GM18526 (cell line): ENCODE data around the gene HPS3.

Source experiments
- POLR2A ChIP-seq: IDR thresholded peaks from 3 replicates; pipeline ENCODE4 v1.6.1; 2011; ENCODE audit not compliant: insufficient read length; ENCODE audit errors: extremely low read depth

Gene HPS3

DNA sequence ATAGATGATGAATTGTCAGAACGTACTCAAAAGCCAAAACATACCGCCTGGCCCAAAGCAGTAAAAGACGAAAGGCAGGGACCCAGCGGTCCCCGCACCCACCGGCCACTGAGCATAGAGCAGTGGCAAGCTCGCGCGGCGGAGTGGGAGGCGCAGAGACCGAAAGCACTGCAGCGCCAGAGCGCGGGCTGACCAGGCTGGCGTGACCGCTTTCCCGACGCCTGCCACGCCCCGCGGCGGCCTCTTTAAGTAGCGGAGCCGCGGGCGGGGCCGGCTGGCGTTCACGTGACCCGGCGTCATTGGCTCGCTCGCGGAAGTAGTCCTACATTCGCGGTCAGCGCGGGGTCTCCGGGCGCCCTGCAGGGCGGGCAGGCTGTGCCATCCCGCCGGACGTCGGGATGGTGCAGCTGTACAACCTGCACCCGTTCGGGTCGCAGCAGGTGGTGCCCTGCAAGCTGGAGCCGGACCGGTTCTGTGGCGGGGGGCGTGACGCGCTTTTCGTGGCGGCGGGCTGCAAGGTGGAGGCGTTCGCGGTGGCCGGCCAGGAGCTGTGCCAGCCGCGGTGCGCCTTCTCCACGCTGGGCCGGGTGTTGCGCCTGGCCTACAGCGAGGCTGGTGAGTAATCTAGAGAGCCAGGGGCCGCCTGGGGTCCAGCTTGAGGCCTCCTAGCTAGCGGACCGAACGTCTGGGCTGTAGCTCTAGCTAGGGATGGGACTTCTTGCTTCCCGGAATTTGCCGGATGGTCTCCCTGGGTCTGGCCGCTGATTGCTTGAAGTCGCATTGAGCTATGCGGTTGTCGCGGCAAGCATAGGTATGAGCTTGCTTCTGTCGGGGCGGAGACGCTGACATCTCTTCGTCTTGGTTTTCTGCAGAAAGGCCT, at the start of gene HPS3:
Gene HPS3, plus strand, starts transcription at position 313 of the 880 bp plus-strand sequence. Its CDS starts 86 bp downstream, at position 399.
- TF ChIP-seq POLR2A = peak; percentile 95

DNA sequence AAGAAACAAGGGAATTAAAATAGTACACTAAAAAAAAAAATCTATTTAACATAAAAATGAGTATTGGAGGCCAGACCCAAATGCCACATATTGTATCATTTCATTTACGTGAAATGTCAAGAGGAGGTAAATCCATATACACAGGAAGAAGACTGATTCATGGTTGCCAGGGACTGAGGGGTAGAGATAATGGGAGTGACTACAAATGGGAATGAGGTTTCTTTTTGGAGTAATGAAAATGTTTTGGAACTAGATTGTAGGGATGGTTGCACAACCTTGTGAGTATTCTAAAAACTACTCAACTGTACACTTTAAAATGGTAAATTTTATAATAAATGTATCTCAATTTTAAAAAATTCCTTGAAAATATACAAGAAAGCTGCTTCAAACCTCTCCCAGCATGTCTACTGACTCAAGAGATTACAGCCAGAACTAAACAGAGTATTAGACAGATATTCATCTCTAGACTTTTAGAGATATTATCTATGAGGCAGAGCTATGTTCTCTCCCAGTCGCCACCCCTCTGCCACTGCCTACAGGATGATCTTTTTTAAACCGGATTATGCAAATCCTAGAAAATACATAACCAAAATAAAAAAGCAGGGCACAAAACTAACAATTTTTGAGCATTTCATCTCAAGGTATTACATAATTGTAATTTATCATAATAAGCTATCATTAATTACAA, 49.3 kb upstream of the HPS3 start:
- TF ChIP-seq POLR2A = no peak

DNA sequence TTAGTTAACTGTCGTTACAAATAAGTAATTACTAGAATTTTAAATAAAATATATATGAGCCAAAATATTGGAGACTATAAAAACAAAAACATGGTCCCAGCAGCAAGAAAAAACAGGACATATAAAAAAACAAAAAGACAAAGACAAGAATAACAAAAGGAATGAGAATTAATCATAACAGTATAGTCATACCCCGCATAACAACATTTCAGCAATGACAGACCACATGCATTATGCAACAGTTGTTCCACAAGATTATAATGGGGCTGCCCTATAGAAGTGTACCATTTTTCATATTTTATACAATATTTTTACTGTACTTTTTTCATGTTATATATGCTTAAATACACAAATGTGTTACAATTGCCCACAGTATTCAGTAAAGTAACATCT, 48.7 kb upstream of the HPS3 start:
- no peak for TF ChIP-seq POLR2A

DNA sequence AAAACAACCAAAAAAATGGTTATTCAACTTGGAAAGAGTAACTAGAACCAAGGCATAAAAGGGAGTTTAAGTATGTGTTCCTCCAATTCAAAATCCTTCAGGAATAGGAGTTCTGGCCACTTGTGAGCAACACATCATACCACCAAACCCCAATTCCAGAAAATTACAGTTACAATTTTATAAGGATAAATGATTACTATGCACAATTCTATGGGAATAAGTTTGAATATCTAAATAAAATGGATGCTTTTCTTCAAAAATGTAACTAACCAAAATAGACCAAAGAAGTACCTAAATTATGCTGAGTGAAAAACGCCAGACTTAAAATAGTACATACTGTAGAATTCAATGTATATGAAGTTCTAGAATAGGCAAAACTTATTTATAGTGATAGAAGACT, 47.7 kb upstream of the HPS3 start:
- TF ChIP-seq POLR2A = no peak

- TF ChIP-seq POLR2A = no peak
These were observed 43.6 kb upstream of the HPS3 start for GRCh38 chr3:149085828-149086231.

- TF ChIP-seq POLR2A = peak; percentile 65
These were observed 43.0 kb upstream of the HPS3 start, which contains the start of gene HLTF for GRCh38 chr3:149086232-149086988. Gene HLTF, minus strand, starts transcription at chr3:149086533. Its CDS starts 197 bp downstream, at chr3:149086336.

GRCh38 chr3:149087208-149087607, 42.2 kb upstream of the HPS3 start:
- no peak for TF ChIP-seq POLR2A

DNA sequence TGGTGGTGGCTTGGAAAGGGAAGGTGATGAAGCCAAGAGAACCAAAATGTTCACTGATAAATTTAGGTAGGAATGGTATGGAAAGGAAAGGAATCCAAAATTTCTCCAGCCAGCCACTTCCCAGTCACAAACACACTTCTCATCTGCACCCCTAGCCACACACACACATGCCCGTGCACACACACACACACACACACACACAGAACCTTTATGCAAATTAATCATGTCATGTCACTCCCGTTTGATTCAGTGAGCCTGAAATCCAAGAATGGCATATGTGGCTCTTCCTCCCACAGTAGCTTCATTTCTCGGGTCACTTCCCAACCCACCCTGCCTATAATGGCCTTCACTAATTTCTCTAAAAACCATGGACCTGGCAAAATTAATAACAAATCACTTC, 40.0 kb upstream of the HPS3 start:
- no peak for TF ChIP-seq POLR2A

DNA sequence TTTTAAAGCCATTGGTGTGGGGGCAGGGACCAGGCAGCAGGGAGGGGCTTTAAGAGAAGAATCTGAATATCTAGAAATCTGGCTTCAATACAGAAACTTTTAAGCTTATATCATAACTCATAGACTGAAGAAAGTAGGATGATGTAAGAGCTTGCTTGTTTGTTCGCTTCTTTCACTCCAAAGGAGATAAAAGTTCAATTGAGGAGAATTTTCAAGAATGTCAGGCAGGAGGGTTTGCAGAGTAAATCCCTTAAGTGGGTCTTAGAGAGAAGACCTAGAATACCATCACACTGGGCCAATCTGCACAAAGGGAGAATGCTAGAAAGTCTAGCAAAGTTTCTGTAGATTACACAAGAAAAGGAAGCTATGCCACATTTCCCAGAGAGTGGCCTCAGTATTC, 39.0 kb upstream of the HPS3 start:
- no peak for TF ChIP-seq POLR2A

GRCh38 chr3:149090907-149091306, 38.5 kb upstream of the HPS3 start:
- TF ChIP-seq POLR2A = no peak

- no peak for TF ChIP-seq POLR2A
These were observed 37.5 kb upstream of the HPS3 start for GRCh38 chr3:149091983-149092382.

DNA sequence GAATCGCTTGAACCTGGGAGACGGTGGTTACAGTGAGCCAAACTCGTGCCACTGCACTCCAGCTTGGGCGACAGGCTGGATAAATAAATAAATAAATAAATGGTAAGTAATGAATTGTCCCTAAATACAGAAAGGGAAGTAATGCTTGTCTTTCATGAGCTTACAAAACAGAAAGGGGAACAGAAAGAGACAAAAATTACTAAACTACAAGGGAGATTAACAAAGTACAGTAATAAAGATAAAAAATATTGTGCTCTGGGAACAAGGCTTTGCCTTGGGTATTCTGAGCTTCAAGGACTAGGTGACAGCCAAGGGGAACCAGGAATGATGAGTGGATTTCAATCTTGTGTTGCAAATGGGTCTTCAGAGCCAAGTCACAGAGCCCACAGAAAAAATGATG, 34.0 kb upstream of the HPS3 start:
- TF ChIP-seq POLR2A = no peak

- TF ChIP-seq POLR2A = no peak
These were observed 28.3 kb upstream of the HPS3 start for GRCh38 chr3:149101154-149101553.

GRCh38 chr3:149101641-149102040, 27.8 kb upstream of the HPS3 start:
- TF ChIP-seq POLR2A = no peak

GRCh38 chr3:149104484-149104883, 25.0 kb upstream of the HPS3 start:
- no peak for TF ChIP-seq POLR2A

- TF ChIP-seq POLR2A = no peak
These were observed 15.0 kb upstream of the HPS3 start for GRCh38 chr3:149114458-149114857.

- TF ChIP-seq POLR2A = no peak
These were observed 14.3 kb upstream of the HPS3 start for GRCh38 chr3:149115114-149115513.
